ENCODE results near the gene SMYD5.

GRCh38 chr2:73265298-73266060, 51.4 kb downstream of the SMYD5 start:
- TF ChIP-seq CTCF (IDR thresholded peaks at IDR 0.05) (no peak), POLR2A (IDR thresholded peaks at IDR 0.05) (no peak), POLR2AphosphoS5 (IDR thresholded peaks at IDR 0.05) (no peak)
